A673 (cell line): ENCODE measurements around the gene PCBP2. TPM values are rescaled to one million over a fixed set of nuclear protein-coding genes. Genes with fewer than 3 reads are reported as not detected.

ENCODE experiments used
- BruUV-seq: library from RNA; stranded (reverse); fragments of 400-500 nt; replicated peaks from 2 replicates; lab custom pipeline; 2021; lab: Mats Ljungman, UMichigan
- CTCF ChIA-PET: fragments of 300-600 bp; sonication (Branson Sonifier 250); formaldehyde crosslinking; loops from one replicate; lab custom pipeline; 2022; ENCODE audit warnings: antibody characterized with exemption; lab: Charles Lee
- POLR2A ChIA-PET: fragments of 300-600 bp; sonication (Branson Sonifier 250); formaldehyde crosslinking; loops from one replicate; lab custom pipeline; 2022; ENCODE audit warnings: antibody characterized with exemption; ENCODE audit not compliant: low non-redundant PET; lab: Charles Lee
- DNase-seq: peaks from one replicate; pipeline ENCODE4 v3.0.0-alpha.2; 2015; ENCODE audit warnings: low spot score
- H3K27ac ChIP-seq: fragments of 200-600 bp; sonication (generic); 2 replicates; pipeline ENCODE4 v1.5.1; 2016; ENCODE audit warnings: mixed run types, low read depth, mild to moderate bottlenecking, mixed read lengths, antibody characterized with exemption, low read length; ENCODE audit not compliant: poor library complexity, severe bottlenecking
- H3K27me3 ChIP-seq: fragments of 200-600 bp; sonication (generic); replicated peaks from 2 replicates; pipeline ENCODE4 v1.6.1; 2017; ENCODE audit warnings: mixed run types, low read depth, mild to moderate bottlenecking, mixed read lengths, antibody characterized with exemption, low read length; ENCODE audit not compliant: insufficient read depth, poor library complexity
- H3K36me3 ChIP-seq: fragments of 200-600 bp; sonication (generic); 2 replicates; pipeline ENCODE4 v1.6.1; 2016; ENCODE audit warnings: mixed run types, mild to moderate bottlenecking, mixed read lengths, antibody characterized with exemption, low read length; ENCODE audit not compliant: insufficient read depth, poor library complexity, severe bottlenecking
- H3K4me1 ChIP-seq: fragments of 200-600 bp; sonication (generic); 2 replicates; pipeline ENCODE4 v1.6.1; 2017; ENCODE audit warnings: mixed run types, mild to moderate bottlenecking, mixed read lengths, antibody characterized with exemption, low read length; ENCODE audit not compliant: insufficient read depth, poor library complexity, severe bottlenecking
- H3K4me3 ChIP-seq: fragments of 200-600 bp; sonication (generic); 2 replicates; pipeline ENCODE4 v1.5.1; 2016; ENCODE audit warnings: low read depth, mixed run types, mild to moderate bottlenecking, mixed read lengths, low read length; ENCODE audit not compliant: poor library complexity, severe bottlenecking
- H3K9me3 ChIP-seq: fragments of 200-600 bp; sonication (generic); 2 replicates; pipeline ENCODE4 v1.6.1; 2016; ENCODE audit warnings: mixed run types, low read depth, mild to moderate bottlenecking, mixed read lengths, antibody characterized with exemption, low read length; ENCODE audit not compliant: poor library complexity, severe bottlenecking
- EZH2 ChIP-seq: fragments of 200-600 bp; sonication (generic); IDR thresholded peaks from 2 replicates; pipeline ENCODE4 v1.6.1; 2017; ENCODE audit warnings: borderline replicate concordance, low read depth, mild to moderate bottlenecking, mixed read lengths, antibody characterized with exemption, low read length; ENCODE audit not compliant: poor library complexity, severe bottlenecking
- intact Hi-C: fragments of 100-400 bp; cut with micrococcal nuclease; formaldehyde crosslinking; loops from one replicate; pipeline ENCODE4 v1.10.0; 2022; ENCODE audit not compliant: unreplicated experiment
- total RNA-seq: library from RNA; stranded (reverse); gene quantifications from 2 replicates; pipeline ENCODE4 v1.2.3, GENCODE V29; 2021
- TF ChIP-seq, protein P1 (sequence below): fragments of 300-800, 200-600 bp; sonication (generic); conservative IDR thresholded peaks from 2 replicates; pipeline ENCODE4 v1.5.1; 2017; ENCODE audit warnings: low read depth, mild to moderate bottlenecking, antibody characterized with exemption, low read length, moderate library complexity, mixed read lengths

The PCBP2 gene
- total RNA-seq, 1 experiment from 2014 or later = 1,215 TPM

DNA sequence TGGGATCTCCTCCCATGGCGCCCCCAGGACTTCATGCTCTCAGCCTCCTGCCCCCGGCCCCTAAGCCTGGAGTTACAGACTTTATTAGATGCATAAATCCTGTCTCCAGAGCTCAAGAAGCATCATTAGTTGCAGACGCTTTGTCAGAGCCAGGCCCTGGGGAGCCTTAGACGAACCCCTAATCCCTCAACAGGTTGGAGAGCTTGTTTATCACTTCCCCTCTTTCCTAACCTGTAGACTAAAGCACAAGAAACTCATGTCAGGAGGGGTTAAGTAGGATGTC is 55.6 kb downstream of the PCBP2 start:
- H3K4me1 ChIP-seq = peaks cover 14% of the 10 kb centered on the region
- intact Hi-C loops = loop anchor here (10.0 kb wide), 1 partner anchor 767 kb away; no protein-coding TSS in a partner anchor
- no peak overlapping the region for H3K4me3 ChIP-seq
- POLR2A ChIA-PET = no interaction called here
- H3K36me3 ChIP-seq = peaks cover 43% of the 10 kb centered on the region
- CTCF ChIA-PET = no interaction called here
- no TSS peak for BruUV-seq
- H3K27ac ChIP-seq = no peak overlapping the region
- no peaks in the 10 kb centered on the region for H3K9me3 ChIP-seq
- H3K27me3 ChIP-seq = no peaks in the 10 kb centered on the region
- TF ChIP-seq EZH2 = no peak
- TF ChIP-seq, protein P1, sequence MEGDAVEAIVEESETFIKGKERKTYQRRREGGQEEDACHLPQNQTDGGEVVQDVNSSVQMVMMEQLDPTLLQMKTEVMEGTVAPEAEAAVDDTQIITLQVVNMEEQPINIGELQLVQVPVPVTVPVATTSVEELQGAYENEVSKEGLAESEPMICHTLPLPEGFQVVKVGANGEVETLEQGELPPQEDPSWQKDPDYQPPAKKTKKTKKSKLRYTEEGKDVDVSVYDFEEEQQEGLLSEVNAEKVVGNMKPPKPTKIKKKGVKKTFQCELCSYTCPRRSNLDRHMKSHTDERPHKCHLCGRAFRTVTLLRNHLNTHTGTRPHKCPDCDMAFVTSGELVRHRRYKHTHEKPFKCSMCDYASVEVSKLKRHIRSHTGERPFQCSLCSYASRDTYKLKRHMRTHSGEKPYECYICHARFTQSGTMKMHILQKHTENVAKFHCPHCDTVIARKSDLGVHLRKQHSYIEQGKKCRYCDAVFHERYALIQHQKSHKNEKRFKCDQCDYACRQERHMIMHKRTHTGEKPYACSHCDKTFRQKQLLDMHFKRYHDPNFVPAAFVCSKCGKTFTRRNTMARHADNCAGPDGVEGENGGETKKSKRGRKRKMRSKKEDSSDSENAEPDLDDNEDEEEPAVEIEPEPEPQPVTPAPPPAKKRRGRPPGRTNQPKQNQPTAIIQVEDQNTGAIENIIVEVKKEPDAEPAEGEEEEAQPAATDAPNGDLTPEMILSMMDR = no peak
- DNase-seq = no peak

DNA sequence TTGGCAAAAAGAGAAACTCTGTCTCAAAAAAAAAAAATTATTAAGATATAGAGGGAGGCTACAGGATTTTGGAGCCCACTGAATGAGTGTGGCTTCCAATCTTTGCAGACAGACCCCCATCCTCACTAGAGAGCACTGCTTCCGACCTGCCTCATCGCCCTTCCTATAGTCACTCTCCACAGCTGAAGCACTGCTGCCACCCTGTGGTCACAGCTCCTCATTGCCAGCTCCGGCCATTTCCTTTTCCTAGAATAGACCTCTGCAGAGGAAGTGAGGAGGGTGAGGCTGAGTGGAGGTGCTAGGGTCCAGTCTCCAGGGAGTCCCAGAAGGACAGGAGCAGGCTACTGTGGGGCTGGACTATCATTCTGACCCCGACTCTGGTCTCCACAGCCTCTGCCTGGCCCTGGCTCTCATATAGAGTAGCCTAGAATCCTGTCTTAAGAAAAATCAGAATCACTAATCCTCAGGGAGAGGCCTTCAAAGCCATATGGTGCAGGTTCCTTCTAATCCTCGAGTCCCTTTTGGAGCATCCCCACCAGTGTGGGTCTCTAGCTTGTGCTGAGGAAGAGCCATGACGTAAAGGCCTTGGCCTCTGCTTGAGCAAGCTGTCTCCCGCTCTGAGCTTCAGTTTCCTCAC is 56.8 kb downstream of the PCBP2 start:
- CTCF ChIA-PET = interaction anchor here (0.6 to 1.4 kb wide), 14 partner anchors 25 to 444 kb away, joined by 3 to 9 read pairs (median 4); partner anchors contain the start of gene SP1
- POLR2A ChIA-PET = interaction anchor here (0.5 to 0.7 kb wide), 4 partner anchors 12 to 274 kb away, joined by 3 to 6 read pairs (median 3); no protein-coding TSS in a partner anchor
- H3K4me1 ChIP-seq = peaks cover 3% of the 10 kb centered on the region

DNA sequence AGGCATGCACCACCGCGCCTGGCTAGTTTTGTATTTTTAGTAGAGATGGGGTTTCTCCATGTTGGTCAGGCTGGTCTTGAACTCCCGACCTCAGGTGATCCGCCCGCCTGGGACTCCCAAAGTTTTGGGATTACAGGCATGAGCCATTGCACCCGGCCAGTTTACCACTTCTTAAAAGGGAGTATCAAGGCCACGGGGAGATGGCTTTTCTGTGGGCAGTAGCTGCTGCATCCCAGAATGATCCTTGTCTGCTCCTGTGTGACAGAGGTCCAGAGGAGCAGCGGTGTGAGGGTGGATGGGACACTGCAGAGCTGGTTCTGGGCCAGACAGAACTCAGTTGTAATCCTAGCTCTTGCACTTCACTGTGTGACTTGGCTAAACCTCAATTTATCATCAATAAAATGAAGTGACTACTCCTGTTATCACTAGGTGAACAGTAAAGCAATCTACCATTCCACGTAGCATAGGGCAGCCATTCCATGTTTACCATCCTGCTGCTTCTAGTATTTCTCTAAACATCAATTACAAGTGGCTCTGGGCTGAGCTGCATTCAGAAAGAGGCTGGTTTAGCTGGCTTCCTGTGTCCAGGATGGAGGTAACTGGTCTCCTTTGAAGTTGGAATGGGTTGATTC is 58.4 kb downstream of the PCBP2 start:
- TF ChIP-seq, protein P1 = no peak
- no peak for TF ChIP-seq EZH2
- no TSS peak for BruUV-seq
- no peak overlapping the region for H3K4me3 ChIP-seq
- peaks cover 36% of the 10 kb centered on the region for H3K36me3 ChIP-seq
- ChIA-PET POLR2A (no interaction called here), CTCF (interaction anchor here (0.6 kb wide), 1 partner anchor 99 kb away, joined by 3 read pairs; no protein-coding TSS in a partner anchor)
- no peak overlapping the region for H3K27ac ChIP-seq
- no peaks in the 10 kb centered on the region for H3K4me1 ChIP-seq
- DNase-seq = no peak
- intact Hi-C loops = no loop called here
- H3K9me3 ChIP-seq = no peaks in the 10 kb centered on the region
- H3K27me3 ChIP-seq = no peaks in the 10 kb centered on the region

More for the DNA sequence above, 56.8 kb downstream of the PCBP2 start:
- H3K27me3 ChIP-seq = no peaks in the 10 kb centered on the region
- no peak overlapping the region for H3K27ac ChIP-seq
- H3K9me3 ChIP-seq = no peaks in the 10 kb centered on the region
- intact Hi-C loops = loop anchor here (1.0 to 10.0 kb wide), 4 partner anchors 156 to 766 kb away; no protein-coding TSS in a partner anchor
- TF ChIP-seq EZH2 = no peak
- TF ChIP-seq, protein P1 = peak; percentile 96
- no peak overlapping the region for H3K4me3 ChIP-seq
- DNase-seq = peak; percentile 89
- H3K36me3 ChIP-seq = peaks cover 42% of the 10 kb centered on the region
- no TSS peak for BruUV-seq
